Measurements from ENCODE around the gene CNTNAP2.

Gene CNTNAP2

GRCh38 chr7:148135116-148135515, 2018.5 kb downstream of the CNTNAP2 start:
- no peak for TF ChIP-seq CTCF (IDR thresholded peaks at IDR 0.05)
- H3K27ac ChIP-seq = no peak overlapping the region
- H3K4me3 ChIP-seq = no peak overlapping the region
- DNase-seq (ENCODE audit: low spot score) = no peak

GRCh38 chr7:148135997-148136396, 2019.4 kb downstream of the CNTNAP2 start:
- Histone ChIP-seq H3K27ac (no peak overlapping the region), H3K4me3 (no peak overlapping the region)
- no peak for TF ChIP-seq CTCF (IDR thresholded peaks at IDR 0.05)
- no peak for DNase-seq (ENCODE audit: low spot score)

- H3K27ac ChIP-seq = no peak overlapping the region
- H3K4me3 ChIP-seq = no peak overlapping the region
- no peak for DNase-seq (ENCODE audit: low spot score)
- TF ChIP-seq CTCF (IDR thresholded peaks at IDR 0.05) = peak; percentile 38
Measured at GRCh38 chr7:148142660-148143248, 2026.2 kb downstream of the CNTNAP2 start.

- DNase-seq (ENCODE audit: low spot score) = no peak
- TF ChIP-seq CTCF (IDR thresholded peaks at IDR 0.05) = no peak
- H3K27ac ChIP-seq = no peak overlapping the region
- H3K4me3 ChIP-seq = no peak overlapping the region
Measured at GRCh38 chr7:148144827-148145226, 2028.2 kb downstream of the CNTNAP2 start.

- DNase-seq (ENCODE audit: low spot score) = no peak
Measured at GRCh38 chr7:148146346-148146745, 2029.7 kb downstream of the CNTNAP2 start.

GRCh38 chr7:148147438-148147837, 2030.8 kb downstream of the CNTNAP2 start:
- Histone ChIP-seq H3K4me3 (no peak overlapping the region), H3K27ac (no peak overlapping the region)
- no peak for TF ChIP-seq CTCF (IDR thresholded peaks at IDR 0.05)
- DNase-seq (ENCODE audit: low spot score) = no peak

More at GRCh38 chr7:148146346-148146745, 2029.7 kb downstream of the CNTNAP2 start:
- TF ChIP-seq CTCF (IDR thresholded peaks at IDR 0.05) = no peak
- Histone ChIP-seq H3K27ac (no peak overlapping the region), H3K4me3 (no peak overlapping the region)

GRCh38 chr7:148148456-148148855, 2031.9 kb downstream of the CNTNAP2 start:
- no peak for DNase-seq (ENCODE audit: low spot score)
- Histone ChIP-seq H3K4me3 (no peak overlapping the region), H3K27ac (no peak overlapping the region)
- TF ChIP-seq CTCF (IDR thresholded peaks at IDR 0.05) = no peak

Measured in coronary artery (tissue), 2 donors.